ENCODE data around the gene GJB4. TPM values are rescaled to one million over a fixed set of nuclear protein-coding genes. Genes with fewer than 3 reads are reported as not detected.
A peak's percentile ranks its signal among the peaks of the same experiment; 100 is the strongest.

GJB4 gene
- polyA plus RNA-seq, 3 donors from 2014 or later = not detected

DNA sequence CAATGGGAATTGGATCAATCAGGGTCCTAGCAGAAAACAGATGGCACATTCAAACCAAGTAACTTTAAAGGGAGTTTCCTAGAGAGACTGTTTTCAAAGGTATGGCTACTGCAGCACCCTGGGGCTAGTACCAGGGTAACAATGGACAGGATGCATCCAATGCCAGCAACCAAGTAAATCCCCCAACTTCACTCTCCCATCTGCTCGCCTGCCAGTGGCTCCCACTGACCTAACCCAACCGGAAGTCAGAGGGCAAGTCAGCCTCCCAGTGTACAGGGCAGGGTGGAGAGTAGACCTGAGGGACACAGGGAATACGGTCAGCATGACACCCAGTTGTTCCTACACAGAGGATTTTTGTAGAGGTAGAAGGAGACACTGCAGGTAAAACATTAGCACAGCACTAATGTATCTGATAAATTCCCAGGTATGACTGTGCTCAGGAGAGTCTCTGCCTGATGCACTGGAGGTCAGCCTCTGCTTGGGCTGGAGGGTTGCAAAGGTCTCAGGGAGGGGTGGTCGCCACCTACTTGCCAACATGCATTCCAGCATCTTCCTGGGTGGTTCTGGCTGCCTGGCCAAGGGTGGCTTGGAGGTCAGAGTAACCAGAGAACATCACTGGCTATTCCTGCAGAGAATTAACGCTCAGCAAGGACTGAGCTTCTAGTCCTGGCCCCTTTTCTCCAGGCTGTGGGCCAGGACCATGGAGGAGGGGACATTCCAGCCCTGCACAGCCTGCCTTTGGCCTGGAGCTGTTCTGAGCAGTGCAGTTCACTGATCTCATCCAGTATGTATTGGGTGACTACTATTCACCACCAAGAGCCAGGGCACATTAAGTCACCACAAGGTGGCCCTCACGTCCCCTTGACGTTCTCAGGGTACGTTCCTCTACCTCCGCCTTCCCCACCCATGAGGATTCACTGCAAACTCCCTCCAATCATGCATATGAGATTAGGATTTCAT is 28.2 kb downstream of the GJB4 start:
- DNase-seq = no peak
- Mint-ChIP-seq H3K9me3 (no peaks in the 10 kb centered on the region), H3K27ac (no peak overlapping the region), H3K27me3 (ENCODE audit: low read depth in 3 of 3) (peaks cover 13 to 19% (median 17%) of the 10 kb centered on the region in 3 donors), H3K36me3 (no peaks in the 10 kb centered on the region), H3K4me1 (peaks cover 6% of the 10 kb centered on the region in 2 donors), H3K4me3 (no peak overlapping the region)

- Mint-ChIP-seq H3K27ac (no peak overlapping the region), H3K27me3 (ENCODE audit: low read depth in 3 of 3) (peaks cover 8 to 19% (median 14%) of the 10 kb centered on the region in 3 donors), H3K4me1 (peaks cover 6% of the 10 kb centered on the region in 2 donors), H3K9me3 (no peaks in the 10 kb centered on the region), H3K4me3 (no peak overlapping the region), H3K36me3 (no peaks in the 10 kb centered on the region)
- DNase-seq = no peak
Observed at GRCh38 chr1:34790985-34791384, 31.4 kb downstream of the GJB4 start.

DNA sequence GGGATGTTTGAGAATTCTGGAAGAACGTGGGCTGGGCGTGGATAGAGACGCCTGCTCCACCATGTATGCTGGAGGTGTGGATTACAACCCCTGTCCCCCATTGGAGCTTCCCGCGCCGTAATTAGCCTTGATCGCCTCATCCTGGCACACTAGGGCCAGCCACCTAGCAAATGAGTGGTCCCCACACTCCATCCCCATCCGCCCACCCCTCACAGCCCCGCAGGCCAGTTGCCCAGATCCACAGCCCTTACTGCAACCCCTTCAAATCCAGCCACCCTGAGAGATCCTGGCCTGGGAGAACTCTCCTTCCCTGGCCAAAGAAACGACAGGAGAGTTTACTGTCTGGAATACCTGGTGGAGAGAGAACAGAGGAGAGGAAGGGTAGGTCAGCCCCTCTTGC is 32.9 kb downstream of the GJB4 start:
- H3K4me3 Mint-ChIP-seq = peak overlapping the region in 4 of 5 donors; percentile 26 to 67 (median 58)
- DNase-seq = no peak
- no peaks in the 10 kb centered on the region for H3K36me3 Mint-ChIP-seq
- peaks cover 5 to 6% of the 10 kb centered on the region in 2 donors for H3K4me1 Mint-ChIP-seq
- H3K27ac Mint-ChIP-seq = no peak overlapping the region
- H3K9me3 Mint-ChIP-seq = no peaks in the 10 kb centered on the region
- peaks cover 4 to 19% (median 10%) of the 10 kb centered on the region in 3 donors for H3K27me3 Mint-ChIP-seq (ENCODE audit: low read depth in 3 of 3)

DNA sequence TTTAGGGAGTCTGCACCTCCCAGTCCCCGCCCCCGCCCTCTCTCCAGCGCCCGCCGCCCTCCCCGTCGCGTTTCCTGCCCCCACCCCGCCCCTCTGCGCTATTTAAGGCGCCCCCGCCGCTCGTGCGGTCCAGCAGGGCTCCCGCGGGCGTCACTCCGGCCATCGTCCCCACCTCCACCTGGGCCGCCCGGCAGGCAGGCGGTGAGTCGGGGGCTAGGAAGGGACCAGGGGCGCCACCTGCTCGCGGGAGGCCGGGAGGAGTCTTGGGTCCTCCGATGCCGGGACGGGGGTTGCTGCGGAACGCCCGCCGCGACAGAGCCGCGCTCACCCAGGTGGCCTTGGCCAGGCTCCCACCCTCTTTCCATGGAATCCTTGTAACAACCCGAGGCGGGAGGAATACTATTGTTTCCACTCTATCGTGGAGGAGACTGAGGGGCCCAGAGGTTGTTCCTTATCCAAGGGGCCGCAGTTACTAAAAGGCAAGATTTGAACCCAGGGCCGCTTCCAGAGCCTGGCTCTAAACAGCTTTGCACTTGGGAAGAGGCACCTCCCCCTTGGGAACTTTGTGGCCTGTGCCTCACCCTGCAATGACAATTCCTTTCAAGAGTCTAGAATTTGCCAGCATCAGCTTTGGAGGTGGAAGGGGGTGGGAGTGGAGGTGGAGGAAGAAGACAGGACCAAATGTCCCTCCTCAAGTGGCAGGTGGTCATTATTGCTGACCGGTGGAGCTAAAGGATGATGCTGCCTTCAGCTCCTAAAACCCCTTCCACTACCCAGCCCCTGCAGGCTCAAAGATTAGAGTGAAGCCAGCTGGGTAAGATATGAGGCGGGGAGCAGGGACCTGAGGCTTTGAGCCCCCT is 33.6 kb downstream of the GJB4 start, which contains the start of gene GJA4:
Gene GJA4, plus strand, starts transcription at position 132 of the 860 bp plus-strand sequence. CDS start 1,215 bp downstream, outside the sequence.
- Mint-ChIP-seq H3K4me3 (peak within 1 kb of the TSS in 4 of 5 donors; percentile 26 to 67 (median 58)), H3K36me3 (peaks cover 0 to 3% (median 0%) of the 10 kb centered on the region in 3 donors)
- DNase-seq = no peak

DNA sequence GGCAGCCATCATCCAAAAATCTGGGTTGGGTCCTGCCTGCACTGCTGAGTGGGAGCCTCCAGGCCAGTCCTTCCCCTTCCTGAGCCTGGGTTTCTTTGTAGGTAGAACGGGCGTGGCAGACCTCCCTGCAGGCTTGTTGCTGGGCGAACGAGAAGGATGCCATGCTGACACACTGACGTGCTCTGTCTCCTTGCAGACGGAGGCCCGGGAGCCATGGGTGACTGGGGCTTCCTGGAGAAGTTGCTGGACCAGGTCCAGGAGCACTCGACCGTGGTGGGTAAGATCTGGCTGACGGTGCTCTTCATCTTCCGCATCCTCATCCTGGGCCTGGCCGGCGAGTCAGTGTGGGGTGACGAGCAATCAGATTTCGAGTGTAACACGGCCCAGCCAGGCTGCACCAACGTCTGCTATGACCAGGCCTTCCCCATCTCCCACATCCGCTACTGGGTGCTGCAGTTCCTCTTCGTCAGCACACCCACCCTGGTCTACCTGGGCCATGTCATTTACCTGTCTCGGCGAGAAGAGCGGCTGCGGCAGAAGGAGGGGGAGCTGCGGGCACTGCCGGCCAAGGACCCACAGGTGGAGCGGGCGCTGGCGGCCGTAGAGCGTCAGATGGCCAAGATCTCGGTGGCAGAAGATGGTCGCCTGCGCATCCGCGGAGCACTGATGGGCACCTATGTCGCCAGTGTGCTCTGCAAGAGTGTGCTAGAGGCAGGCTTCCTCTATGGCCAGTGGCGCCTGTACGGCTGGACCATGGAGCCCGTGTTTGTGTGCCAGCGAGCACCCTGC is 34.7 kb downstream of the GJB4 start:
- peaks cover 0 to 4% (median 3%) of the 10 kb centered on the region in 3 donors for H3K36me3 Mint-ChIP-seq
- peaks cover 6 to 19% (median 7%) of the 10 kb centered on the region in 3 donors for H3K27me3 Mint-ChIP-seq (ENCODE audit: low read depth in 3 of 3)
- H3K27ac Mint-ChIP-seq = no peak overlapping the region
- no peak for DNase-seq
- no peaks in the 10 kb centered on the region for H3K9me3 Mint-ChIP-seq
- peaks cover 5 to 6% of the 10 kb centered on the region in 2 donors for H3K4me1 Mint-ChIP-seq
- H3K4me3 Mint-ChIP-seq = no peak overlapping the region

More for the DNA sequence above, 33.6 kb downstream of the GJB4 start, which contains the start of gene GJA4:
- Mint-ChIP-seq H3K27ac (no peak within 1 kb of the TSS), H3K27me3 (ENCODE audit: low read depth in 3 of 3) (peaks cover 6 to 19% (median 10%) of the 10 kb centered on the region in 3 donors), H3K4me1 (peaks cover 5 to 6% of the 10 kb centered on the region in 2 donors), H3K9me3 (no peaks in the 10 kb centered on the region)

DNA sequence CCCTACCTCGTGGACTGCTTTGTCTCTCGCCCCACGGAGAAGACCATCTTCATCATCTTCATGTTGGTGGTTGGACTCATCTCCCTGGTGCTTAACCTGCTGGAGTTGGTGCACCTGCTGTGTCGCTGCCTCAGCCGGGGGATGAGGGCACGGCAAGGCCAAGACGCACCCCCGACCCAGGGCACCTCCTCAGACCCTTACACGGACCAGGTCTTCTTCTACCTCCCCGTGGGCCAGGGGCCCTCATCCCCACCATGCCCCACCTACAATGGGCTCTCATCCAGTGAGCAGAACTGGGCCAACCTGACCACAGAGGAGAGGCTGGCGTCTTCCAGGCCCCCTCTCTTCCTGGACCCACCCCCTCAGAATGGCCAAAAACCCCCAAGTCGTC is 35.2 kb downstream of the GJB4 start:
- H3K9me3 Mint-ChIP-seq = no peaks in the 10 kb centered on the region
- no peak overlapping the region for H3K4me3 Mint-ChIP-seq
- no peak overlapping the region for H3K27ac Mint-ChIP-seq
- peaks cover 5 to 6% of the 10 kb centered on the region in 2 donors for H3K4me1 Mint-ChIP-seq
- DNase-seq = no peak
- H3K36me3 Mint-ChIP-seq = peaks cover 0 to 4% (median 3%) of the 10 kb centered on the region in 3 donors
- peaks cover 6 to 19% (median 7%) of the 10 kb centered on the region in 3 donors for H3K27me3 Mint-ChIP-seq (ENCODE audit: low read depth in 3 of 3)

GRCh38 chr1:34795916-34796315 is 36.4 kb downstream of the GJB4 start:
- H3K36me3 Mint-ChIP-seq = peaks cover 0 to 4% (median 3%) of the 10 kb centered on the region in 3 donors
- no peaks in the 10 kb centered on the region for H3K9me3 Mint-ChIP-seq
- no peak for DNase-seq
- H3K4me1 Mint-ChIP-seq = peaks cover 5 to 6% of the 10 kb centered on the region in 2 donors
- H3K4me3 Mint-ChIP-seq = no peak overlapping the region
- peak overlapping the region in 1 of 6 donors; percentile 42 for H3K27ac Mint-ChIP-seq
- H3K27me3 Mint-ChIP-seq (ENCODE audit: low read depth in 3 of 3) = peaks cover 4 to 17% (median 6%) of the 10 kb centered on the region in 3 donors

GRCh38 chr1:34796990-34797389 is 37.5 kb downstream of the GJB4 start:
- no peak overlapping the region for H3K4me3 Mint-ChIP-seq
- H3K27ac Mint-ChIP-seq = no peak overlapping the region
- H3K36me3 Mint-ChIP-seq = peaks cover 0 to 4% (median 3%) of the 10 kb centered on the region in 3 donors
- no peak for DNase-seq
- H3K9me3 Mint-ChIP-seq = no peaks in the 10 kb centered on the region
- H3K27me3 Mint-ChIP-seq (ENCODE audit: low read depth in 3 of 3) = peaks cover 2 to 14% (median 4%) of the 10 kb centered on the region in 3 donors
- peaks cover 4 to 6% of the 10 kb centered on the region in 2 donors for H3K4me1 Mint-ChIP-seq

- H3K27ac Mint-ChIP-seq = no peak overlapping the region
- no peak overlapping the region for H3K4me3 Mint-ChIP-seq
- H3K27me3 Mint-ChIP-seq (ENCODE audit: low read depth in 3 of 3) = peaks cover 0 to 2% (median 2%) of the 10 kb centered on the region in 3 donors
- H3K36me3 Mint-ChIP-seq = peaks cover 0 to 8% (median 4%) of the 10 kb centered on the region in 3 donors
- H3K9me3 Mint-ChIP-seq = peaks cover 0 to 8% (median 2%) of the 10 kb centered on the region in 6 donors
- no peak for DNase-seq
- no peaks in the 10 kb centered on the region for H3K4me1 Mint-ChIP-seq
Observed at GRCh38 chr1:34800214-34800613, 40.7 kb downstream of the GJB4 start.

DNA sequence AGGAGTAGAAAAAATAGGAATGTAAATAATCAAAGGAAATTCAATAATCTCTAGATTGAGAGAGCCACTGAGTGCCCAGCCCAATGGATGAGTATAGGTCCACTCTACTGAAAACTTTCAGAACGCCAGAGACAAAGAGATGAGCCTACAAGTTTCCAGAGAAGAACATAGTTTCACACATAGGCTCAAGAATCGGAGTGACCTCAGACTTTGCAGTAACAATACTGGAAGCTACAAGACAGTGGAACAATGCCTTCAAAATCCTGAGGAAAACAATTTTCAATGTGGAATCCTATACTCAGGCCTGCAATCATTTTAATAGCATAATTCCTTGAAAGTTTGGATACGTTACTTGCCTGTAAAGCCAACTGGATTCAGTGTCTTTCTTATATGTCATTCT is 44.2 kb downstream of the GJB4 start:
- no peak overlapping the region for H3K27ac Mint-ChIP-seq
- H3K9me3 Mint-ChIP-seq = peaks cover 0 to 8% (median 2%) of the 10 kb centered on the region in 6 donors
- H3K4me3 Mint-ChIP-seq = no peak overlapping the region
- peaks cover 0 to 9% (median 7%) of the 10 kb centered on the region in 3 donors for H3K36me3 Mint-ChIP-seq
- no peak for DNase-seq
- peaks cover 0 to 3% (median 0%) of the 10 kb centered on the region in 3 donors for H3K27me3 Mint-ChIP-seq (ENCODE audit: low read depth in 3 of 3)
- H3K4me1 Mint-ChIP-seq = no peaks in the 10 kb centered on the region

DNA sequence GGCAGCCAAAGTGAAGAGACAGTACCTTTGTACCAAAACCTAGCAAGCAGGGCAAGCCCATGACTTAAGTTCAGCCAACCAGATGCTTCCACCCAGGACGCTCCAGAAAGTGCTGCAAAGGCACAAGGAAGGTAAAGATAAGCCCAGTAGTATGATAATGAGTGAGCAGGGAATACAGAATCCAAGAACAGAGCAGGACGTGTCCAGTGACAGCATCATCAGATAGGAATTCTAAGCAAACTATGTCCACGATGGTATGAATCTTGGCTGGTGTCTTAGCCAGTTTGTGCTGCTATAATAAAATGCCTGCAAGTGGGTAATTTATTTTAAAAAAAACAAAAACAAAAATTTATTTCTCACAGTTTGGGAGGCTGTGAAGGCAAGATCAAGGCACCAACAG is 46.9 kb downstream of the GJB4 start:
- Mint-ChIP-seq H3K4me3 (no peak overlapping the region), H3K9me3 (peaks cover 0 to 8% (median 3%) of the 10 kb centered on the region in 6 donors), H3K36me3 (peaks cover 4 to 12% (median 9%) of the 10 kb centered on the region in 3 donors), H3K4me1 (no peaks in the 10 kb centered on the region), H3K27me3 (ENCODE audit: low read depth in 3 of 3) (peaks cover 0 to 2% (median 0%) of the 10 kb centered on the region in 3 donors), H3K27ac (no peak overlapping the region)
- no peak for DNase-seq

- Mint-ChIP-seq H3K4me1 (no peaks in the 10 kb centered on the region), H3K27ac (no peak overlapping the region), H3K4me3 (no peak overlapping the region), H3K36me3 (peaks cover 4 to 12% (median 9%) of the 10 kb centered on the region in 3 donors), H3K9me3 (peaks cover 0 to 8% (median 3%) of the 10 kb centered on the region in 6 donors), H3K27me3 (ENCODE audit: low read depth in 3 of 3) (peaks cover 0 to 2% (median 0%) of the 10 kb centered on the region in 3 donors)
- DNase-seq = no peak
Observed at GRCh38 chr1:34808051-34808810, 48.7 kb downstream of the GJB4 start.

Data from immature natural killer cell (primary cell).